ENCODE measurements around the gene TARBP2.
"Not testable (repeated sequence)": the region's sequence is repeated elsewhere in the genome, so short reads cannot be mapped to it uniquely, and the experiment has no call there.

TARBP2 gene

DNA sequence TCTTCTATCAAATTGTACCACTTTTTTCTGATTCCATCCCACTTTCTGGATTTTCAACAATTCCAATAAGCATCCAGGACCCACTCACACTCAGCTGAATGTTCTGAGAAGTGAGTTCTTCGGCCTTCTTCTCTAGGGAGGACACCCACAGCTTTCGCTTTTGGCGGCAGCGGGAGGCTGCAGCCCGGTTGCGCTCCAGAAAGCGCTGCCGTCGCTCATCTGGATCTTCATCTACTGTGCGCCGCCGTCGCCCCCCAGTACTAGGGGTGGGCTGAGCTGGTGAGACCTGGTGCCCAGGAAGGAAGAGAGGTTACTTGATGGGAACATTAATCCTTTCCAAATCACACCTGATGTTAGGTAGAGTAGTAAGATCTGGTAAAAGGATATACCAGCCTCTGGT is 23.4 kb downstream of the TARBP2 start:
- Mint-ChIP-seq H3K9me3 (no peaks in the 10 kb centered on the region), H3K27ac (no peak overlapping the region), H3K4me1 (no peaks in the 10 kb centered on the region), H3K4me3 (no peak overlapping the region), H3K36me3 (peaks cover 38% of the 10 kb centered on the region), H3K27me3 (no peaks in the 10 kb centered on the region)
- CTCF ChIA-PET = interaction anchor here (5.9 kb wide), 1 partner anchor 14 kb away, joined by 32 read pairs; no protein-coding TSS in a partner anchor
- DNase-seq = no peak

DNA sequence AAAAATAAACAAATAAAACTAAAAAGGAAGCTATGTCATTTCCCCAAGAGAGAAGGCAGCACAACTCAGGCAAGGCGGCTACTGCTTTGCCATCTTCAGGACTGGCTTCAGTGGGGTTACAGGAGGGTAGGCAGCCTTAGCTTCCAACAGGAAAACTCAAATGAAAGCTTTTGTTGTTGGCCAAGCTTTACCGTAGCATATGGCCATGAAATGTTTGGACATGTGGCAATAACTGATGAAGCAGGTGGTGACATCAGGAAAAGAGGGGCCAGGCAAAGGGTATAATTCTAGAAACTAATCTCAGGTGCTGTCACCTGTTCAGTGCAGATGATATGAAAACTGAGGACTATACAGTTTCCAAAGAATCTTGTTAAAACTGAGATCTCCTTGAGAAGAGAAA is 29.0 kb downstream of the TARBP2 start:
- H3K4me1 Mint-ChIP-seq = no peaks in the 10 kb centered on the region
- peaks cover 35% of the 10 kb centered on the region for H3K36me3 Mint-ChIP-seq
- no peak overlapping the region for H3K27ac Mint-ChIP-seq
- no peak overlapping the region for H3K4me3 Mint-ChIP-seq
- DNase-seq = no peak
- no peaks in the 10 kb centered on the region for H3K9me3 Mint-ChIP-seq
- CTCF ChIA-PET = interaction anchor here (0.8 kb wide), 1 partner anchor 21 kb away, joined by 3 read pairs; no protein-coding TSS in a partner anchor
- no peaks in the 10 kb centered on the region for H3K27me3 Mint-ChIP-seq

DNA sequence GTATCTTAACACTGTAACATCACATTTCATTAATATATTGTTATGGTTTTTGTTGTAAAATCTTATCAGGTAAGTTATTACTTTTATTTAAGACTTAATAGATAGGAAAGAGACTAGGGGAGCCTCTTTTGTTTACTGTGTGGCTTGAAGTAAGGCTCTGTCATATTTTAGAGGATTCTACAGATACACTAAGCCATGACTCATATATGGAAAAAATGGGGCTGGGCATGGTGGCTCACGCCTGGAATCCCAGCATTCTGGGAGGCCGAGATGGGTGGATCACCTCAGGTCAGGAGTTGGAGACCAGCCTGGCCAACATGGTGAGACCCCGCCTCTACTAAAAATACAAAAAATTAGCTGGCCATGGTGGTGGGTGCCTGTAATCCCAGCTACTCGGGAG is 29.8 kb downstream of the TARBP2 start:
- H3K4me1 Mint-ChIP-seq = no peaks in the 10 kb centered on the region
- H3K36me3 Mint-ChIP-seq = peaks cover 41% of the 10 kb centered on the region
- CTCF ChIA-PET = no interaction called here
- H3K27me3 Mint-ChIP-seq = no peaks in the 10 kb centered on the region
- no peaks in the 10 kb centered on the region for H3K9me3 Mint-ChIP-seq
- DNase-seq = no peak
- H3K4me3 Mint-ChIP-seq = no peak overlapping the region
- H3K27ac Mint-ChIP-seq = no peak overlapping the region

DNA sequence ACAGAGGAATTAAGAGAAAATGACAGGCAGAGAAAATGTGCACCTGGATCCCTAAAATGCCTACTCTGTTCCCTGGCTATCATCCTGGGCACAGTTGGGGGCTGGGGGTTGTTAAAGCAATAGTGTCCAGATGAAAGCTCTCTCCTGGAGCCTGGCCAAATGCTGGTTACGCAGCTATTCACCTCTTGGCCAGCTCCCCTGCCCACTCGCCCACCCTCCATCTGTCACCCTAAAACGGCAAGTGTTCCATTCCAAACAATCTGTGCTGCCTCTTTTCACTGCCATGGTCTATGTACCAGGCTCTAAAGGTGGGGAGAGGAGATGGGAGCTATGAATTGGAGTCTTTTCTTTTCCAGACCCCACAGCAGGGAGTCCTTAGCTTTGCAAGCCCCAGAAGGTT is 30.9 kb downstream of the TARBP2 start:
- no peaks in the 10 kb centered on the region for H3K27me3 Mint-ChIP-seq
- CTCF ChIA-PET = interaction anchor here (0.9 to 1.0 kb wide), 2 partner anchors 12 to 114 kb away, joined by 3 read pairs; no protein-coding TSS in a partner anchor

DNA sequence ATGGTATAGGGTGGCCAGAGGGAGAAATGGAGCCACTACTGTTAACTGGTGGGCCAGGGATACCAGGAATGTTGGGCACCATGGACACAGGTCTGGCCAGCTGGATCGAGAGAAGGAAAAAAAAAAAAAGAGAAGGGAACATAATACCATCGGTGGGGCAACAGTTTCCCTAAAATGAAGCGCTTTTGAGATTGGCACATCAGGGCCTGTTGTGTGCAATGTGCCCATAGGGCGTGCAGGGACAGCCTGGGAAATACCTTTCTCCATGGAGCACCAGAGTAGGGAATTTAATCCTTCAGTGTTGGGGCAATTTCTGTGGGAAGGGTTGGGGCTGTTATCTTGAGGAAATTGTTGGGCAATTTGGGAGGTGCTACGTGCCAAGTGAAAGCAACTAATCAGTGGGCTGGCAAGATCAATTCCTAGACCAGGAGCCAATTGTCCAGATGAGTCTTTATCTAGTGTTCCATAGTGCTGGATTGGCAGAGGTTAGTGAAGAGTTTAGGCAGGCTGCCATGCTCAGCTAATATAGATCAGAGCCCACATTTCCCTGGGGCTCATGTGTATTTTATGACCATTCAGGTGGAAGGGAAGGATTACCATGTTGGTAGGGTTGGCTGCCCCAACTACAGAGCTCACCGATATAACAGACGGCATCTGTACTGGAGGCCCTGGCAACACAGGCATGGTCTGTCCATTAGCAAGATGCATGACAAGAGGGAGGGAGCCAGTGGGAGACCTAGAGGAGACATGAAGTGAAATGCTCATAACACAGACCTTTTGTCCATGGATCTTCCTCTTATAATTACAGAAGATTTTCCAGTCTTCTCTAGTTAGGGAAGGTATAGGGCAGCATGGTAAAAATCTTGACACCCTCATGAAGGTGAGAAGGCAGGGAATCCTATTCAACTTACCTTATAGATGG is 31.7 kb downstream of the TARBP2 start:
- Mint-ChIP-seq H3K9me3 (no peaks in the 10 kb centered on the region), H3K36me3 (peaks cover 39% of the 10 kb centered on the region), H3K27ac (no peak overlapping the region), H3K4me3 (no peak overlapping the region), H3K27me3 (no peaks in the 10 kb centered on the region), H3K4me1 (no peaks in the 10 kb centered on the region)
- CTCF ChIA-PET = interaction anchor here (0.9 to 1.0 kb wide), 2 partner anchors 11 to 114 kb away, joined by 3 read pairs; no protein-coding TSS in a partner anchor
- DNase-seq = no peak

More for the DNA sequence above, 30.9 kb downstream of the TARBP2 start:
- no peak for DNase-seq
- no peaks in the 10 kb centered on the region for H3K9me3 Mint-ChIP-seq
- H3K36me3 Mint-ChIP-seq = peaks cover 39% of the 10 kb centered on the region
- no peaks in the 10 kb centered on the region for H3K4me1 Mint-ChIP-seq
- no peak overlapping the region for H3K4me3 Mint-ChIP-seq
- no peak overlapping the region for H3K27ac Mint-ChIP-seq

DNA sequence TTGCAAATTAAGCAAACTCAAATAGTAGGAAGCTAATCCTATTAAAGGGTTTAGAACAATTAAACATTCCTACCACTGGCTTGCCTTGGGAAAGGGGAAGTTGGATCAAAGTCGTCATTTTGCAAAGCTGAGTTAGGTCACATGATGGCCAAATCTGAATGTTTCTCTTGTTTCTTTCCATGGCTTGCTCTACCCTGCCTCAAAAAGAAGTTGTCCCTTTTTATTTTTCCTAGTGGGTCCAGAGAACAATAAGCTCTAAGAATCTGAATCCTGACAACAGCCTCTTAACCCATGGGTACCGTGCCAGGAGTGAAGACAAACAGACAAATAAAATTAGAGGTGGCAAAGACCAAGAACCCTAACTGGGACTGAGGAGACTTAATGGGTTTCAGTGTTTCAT is 32.4 kb downstream of the TARBP2 start:
- no peak for DNase-seq
- Mint-ChIP-seq H3K9me3 (no peaks in the 10 kb centered on the region), H3K4me3 (no peak overlapping the region), H3K27ac (no peak overlapping the region), H3K4me1 (no peaks in the 10 kb centered on the region), H3K36me3 (peaks cover 39% of the 10 kb centered on the region), H3K27me3 (no peaks in the 10 kb centered on the region)
- CTCF ChIA-PET = no interaction called here

DNA sequence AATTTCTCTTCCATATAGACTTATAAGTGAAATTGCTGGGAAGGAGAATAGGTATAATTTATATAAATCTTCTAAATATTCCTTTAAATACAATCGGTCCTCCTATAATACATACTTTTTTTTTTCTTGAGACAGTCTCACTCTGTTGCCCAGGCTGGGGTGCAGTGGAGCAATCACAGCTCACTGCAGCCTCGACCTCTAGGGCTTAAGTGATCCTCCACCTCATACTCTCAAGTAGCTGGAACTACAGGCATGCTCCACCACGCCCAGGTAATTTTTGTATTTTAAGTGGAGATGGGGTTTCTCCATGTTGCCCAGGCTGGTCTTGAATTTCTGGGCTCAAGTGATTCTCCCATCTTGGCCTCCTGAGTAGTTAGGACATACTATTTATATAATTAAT is 35.9 kb downstream of the TARBP2 start:
- Mint-ChIP-seq H3K4me3 (no peak overlapping the region), H3K27me3 (no peaks in the 10 kb centered on the region), H3K4me1 (no peaks in the 10 kb centered on the region), H3K27ac (no peak overlapping the region), H3K36me3 (peaks cover 37% of the 10 kb centered on the region), H3K9me3 (no peaks in the 10 kb centered on the region)
- CTCF ChIA-PET = no interaction called here
- no peak for DNase-seq

DNA sequence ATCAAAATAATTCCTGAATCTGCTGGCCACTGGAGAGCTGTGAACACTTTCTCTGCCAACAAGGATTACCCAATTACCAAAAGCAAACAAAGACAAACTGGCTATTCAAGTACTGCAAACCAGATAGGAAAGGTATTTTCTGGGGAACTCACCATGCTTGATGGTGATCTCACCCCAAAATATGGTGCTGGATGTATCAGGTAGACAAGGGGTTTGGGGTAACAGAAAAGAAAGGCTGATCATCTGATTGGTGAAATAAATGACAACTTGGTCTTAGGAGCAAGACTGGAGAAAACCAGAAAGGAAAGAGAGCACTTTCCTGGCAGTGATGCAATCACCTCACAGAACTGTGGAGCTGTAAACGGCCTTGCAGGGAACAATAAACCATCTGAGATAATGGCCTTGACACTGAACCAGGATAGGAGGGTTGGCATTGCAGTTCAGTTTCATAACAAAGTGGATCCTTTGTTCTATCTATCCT is 37.2 kb downstream of the TARBP2 start:
- CTCF ChIA-PET = interaction anchor here (0.5 to 0.8 kb wide), 2 partner anchors 208 to 709 kb away, joined by 3 read pairs; no protein-coding TSS in a partner anchor
- Mint-ChIP-seq H3K4me3 (no peak overlapping the region), H3K27me3 (no peaks in the 10 kb centered on the region), H3K4me1 (no peaks in the 10 kb centered on the region), H3K27ac (peak overlapping the region; percentile 73), H3K36me3 (peaks cover 27% of the 10 kb centered on the region), H3K9me3 (no peaks in the 10 kb centered on the region)
- no peak for DNase-seq

DNA sequence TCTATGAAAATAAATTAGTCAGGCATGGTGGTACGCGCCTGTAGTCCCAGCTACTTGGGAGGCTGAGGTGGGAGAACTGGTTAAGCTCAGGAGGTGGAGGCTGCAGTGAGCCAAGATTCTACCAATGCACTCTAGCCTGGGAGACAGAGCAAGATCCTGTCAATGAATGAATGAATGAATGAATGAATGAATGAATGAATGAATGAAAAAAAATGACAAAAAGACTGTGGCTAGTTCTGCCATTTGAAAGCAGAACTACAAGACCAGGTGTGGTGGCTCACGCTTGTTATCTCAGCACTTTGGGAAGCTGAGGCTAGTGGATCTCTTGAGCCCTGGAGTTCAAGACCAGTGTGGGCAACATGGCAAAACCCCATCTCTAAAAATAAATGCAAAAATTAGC is 38.4 kb downstream of the TARBP2 start:
- Mint-ChIP-seq H3K4me1 (peaks cover 10% of the 10 kb centered on the region), H3K27me3 (no peaks in the 10 kb centered on the region), H3K4me3 (no peak overlapping the region), H3K27ac (no peak overlapping the region), H3K36me3 (peaks cover 24% of the 10 kb centered on the region), H3K9me3 (no peaks in the 10 kb centered on the region)
- no peak for DNase-seq
- CTCF ChIA-PET = interaction anchor here (1.2 to 1.7 kb wide), 2 partner anchors 136 to 204 kb away, joined by 3 to 5 read pairs; partner anchors contain the start of gene ATP5MC2

DNA sequence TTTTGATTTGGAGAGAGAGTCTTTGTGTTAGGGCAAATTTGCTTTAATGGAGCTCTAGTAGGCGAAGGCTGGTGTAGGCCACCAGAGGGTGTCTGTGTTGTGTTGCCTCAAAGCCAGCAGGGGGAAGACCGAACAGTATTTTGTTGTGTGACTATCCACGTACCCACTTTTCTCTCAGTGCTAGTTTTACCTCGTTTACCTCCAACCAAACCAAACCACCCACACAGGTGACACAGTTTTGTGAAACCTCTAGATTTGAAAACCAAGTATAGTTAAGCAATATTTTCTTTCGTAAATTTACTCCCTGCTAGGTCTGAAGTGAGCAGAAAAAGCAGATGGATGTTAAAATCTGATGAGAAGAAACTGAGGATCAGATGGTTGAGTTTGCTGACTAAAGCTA is 42.5 kb downstream of the TARBP2 start:
- CTCF ChIA-PET = interaction anchor here (0.6 to 4.4 kb wide), 29 partner anchors 8 to 214 kb away, joined by 3 to 95 read pairs (median 4); partner anchors contain the start of gene ATP5MC2
- Mint-ChIP-seq H3K27ac (peak overlapping the region; percentile 50), H3K4me3 (no peak overlapping the region), H3K27me3 (no peaks in the 10 kb centered on the region), H3K9me3 (no peaks in the 10 kb centered on the region), H3K36me3 (peaks cover 17% of the 10 kb centered on the region), H3K4me1 (peaks cover 10% of the 10 kb centered on the region)
- DNase-seq = peak; percentile 70

DNA sequence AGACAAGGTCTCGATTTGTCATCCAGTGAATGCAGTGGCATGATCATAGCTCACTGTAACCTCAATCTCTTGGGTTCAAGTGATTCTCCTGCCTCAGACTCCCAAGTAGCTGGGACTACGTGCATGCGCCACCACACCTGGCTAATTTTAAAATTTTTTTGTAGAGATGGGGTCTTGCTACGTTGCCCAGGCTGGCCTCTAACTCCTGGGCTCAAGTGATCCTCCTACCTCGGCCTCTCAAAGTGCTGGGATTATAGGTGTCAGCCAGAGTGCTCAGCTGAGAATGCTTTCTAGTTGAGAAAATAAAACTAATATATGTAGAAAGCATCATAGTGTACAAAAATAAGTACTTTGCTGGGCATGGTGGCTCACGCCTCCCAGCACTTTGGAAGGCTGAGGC is 47.3 kb downstream of the TARBP2 start:
- peaks cover 28% of the 10 kb centered on the region for H3K36me3 Mint-ChIP-seq
- DNase-seq = not testable (repeated sequence)
- CTCF ChIA-PET = interaction anchor here (0.6 kb wide), 1 partner anchor 37 kb away, joined by 3 read pairs; no protein-coding TSS in a partner anchor

DNA sequence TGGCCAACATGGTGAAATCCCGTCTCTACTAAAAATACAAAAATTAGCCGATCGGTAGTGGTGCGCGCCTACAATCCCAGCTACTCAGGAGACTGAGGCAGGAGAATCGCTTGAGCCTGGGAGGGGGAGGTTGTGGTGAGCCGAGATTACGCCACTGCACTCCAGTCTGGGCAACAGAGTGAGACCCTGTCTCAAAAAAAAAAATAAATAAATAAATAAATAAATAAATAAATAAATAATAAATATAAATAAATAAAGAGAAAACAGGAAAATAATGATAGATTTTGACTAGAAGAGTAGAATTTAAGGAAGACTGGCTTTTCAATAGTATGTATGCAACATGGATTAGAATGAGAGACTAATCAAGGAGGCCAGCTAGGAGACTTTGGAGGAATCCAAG is 49.0 kb downstream of the TARBP2 start:
- H3K9me3 Mint-ChIP-seq = not testable (repeated sequence)

More for the DNA sequence above, 47.3 kb downstream of the TARBP2 start:
- not testable (repeated sequence) for H3K4me3 Mint-ChIP-seq, H3K9me3 Mint-ChIP-seq, H3K27me3 Mint-ChIP-seq, H3K27ac Mint-ChIP-seq
- peaks cover 19% of the 10 kb centered on the region for H3K4me1 Mint-ChIP-seq

DNA sequence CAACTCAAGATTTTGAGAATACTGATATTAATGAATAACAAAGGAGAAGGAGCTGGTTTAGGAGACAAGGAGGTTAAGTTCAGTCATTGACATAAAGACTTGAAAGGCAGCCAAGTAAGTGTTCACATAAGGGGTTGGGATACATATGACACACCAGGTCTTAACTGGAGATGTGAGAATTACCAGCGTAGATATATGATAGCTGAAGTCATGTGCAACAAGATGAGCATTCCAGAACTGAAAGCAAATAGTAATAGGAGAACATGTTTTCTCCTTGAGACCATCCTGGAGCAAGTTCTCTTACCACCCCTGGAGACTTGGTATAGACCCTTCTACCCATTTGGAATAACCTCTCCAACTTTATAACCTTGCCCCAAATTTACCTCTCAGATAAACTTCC is 49.5 kb downstream of the TARBP2 start:
- CTCF ChIA-PET = interaction anchor here (1.3 to 2.8 kb wide), 2 partner anchors 125 to 193 kb away, joined by 3 to 12 read pairs; partner anchors contain the start of gene ATP5MC2
- Mint-ChIP-seq H3K4me1 (peaks cover 10% of the 10 kb centered on the region), H3K9me3 (no peaks in the 10 kb centered on the region), H3K4me3 (no peak overlapping the region), H3K27ac (no peak overlapping the region), H3K27me3 (no peaks in the 10 kb centered on the region), H3K36me3 (peaks cover 27% of the 10 kb centered on the region)
- DNase-seq = no peak

More for the DNA sequence above, 49.0 kb downstream of the TARBP2 start:
- H3K4me3 Mint-ChIP-seq, H3K27me3 Mint-ChIP-seq, H3K27ac Mint-ChIP-seq, DNase-seq: not testable (repeated sequence)
- CTCF ChIA-PET = interaction anchor here (1.3 to 2.8 kb wide), 2 partner anchors 126 to 194 kb away, joined by 3 to 12 read pairs; partner anchors contain the start of gene ATP5MC2
- Mint-ChIP-seq H3K4me1 (peaks cover 10% of the 10 kb centered on the region), H3K36me3 (peaks cover 27% of the 10 kb centered on the region)

DNA sequence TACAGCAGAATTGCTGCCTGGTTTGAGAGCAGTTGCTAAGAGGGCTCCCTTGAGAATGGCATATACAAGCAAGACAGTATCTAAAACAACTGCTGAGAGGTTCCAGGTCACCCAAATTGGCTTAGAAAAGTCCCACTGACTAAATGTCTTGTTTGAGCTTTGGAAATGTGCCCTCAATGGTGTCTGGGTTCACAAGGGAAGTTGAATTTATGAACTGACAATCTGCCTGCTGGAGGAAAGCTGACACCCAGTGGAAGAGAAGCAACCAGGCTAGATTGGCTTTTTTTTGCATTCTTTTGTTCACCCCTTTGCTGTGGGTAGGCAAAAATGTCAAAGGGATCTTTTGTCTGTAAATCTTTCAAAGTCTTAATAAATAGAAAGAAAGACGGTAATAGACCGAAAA is 50.8 kb downstream of the TARBP2 start:
- H3K27ac Mint-ChIP-seq = no peak overlapping the region
- DNase-seq = no peak

More for the DNA sequence above, 50.8 kb downstream of the TARBP2 start:
- Mint-ChIP-seq H3K27me3 (no peaks in the 10 kb centered on the region), H3K36me3 (peaks cover 27% of the 10 kb centered on the region), H3K9me3 (no peaks in the 10 kb centered on the region), H3K4me3 (no peak overlapping the region), H3K4me1 (peaks cover 10% of the 10 kb centered on the region)
- CTCF ChIA-PET = interaction anchor here (1.2 to 2.8 kb wide), 2 partner anchors 8 to 124 kb away, joined by 5 to 12 read pairs; partner anchors contain the start of gene ATP5MC2
